CD4-positive, alpha-beta T cell treated with Interleukin-2 at 100 ng/mL for 4 hours (primary cell): ENCODE measurements around the gene XKR8.

Source experiments
- DNase-seq: peaks from one replicate; pipeline ENCODE4 v3.0.0-alpha.2; 2020; ENCODE audit warnings: low spot score

XKR8 gene

GRCh38 chr1:27956761-27957160 lies 3.0 kb upstream of the XKR8 start:
- no peak for DNase-seq

GRCh38 chr1:27957655-27958054 lies 2.1 kb upstream of the XKR8 start:
- DNase-seq: no peak

DNA sequence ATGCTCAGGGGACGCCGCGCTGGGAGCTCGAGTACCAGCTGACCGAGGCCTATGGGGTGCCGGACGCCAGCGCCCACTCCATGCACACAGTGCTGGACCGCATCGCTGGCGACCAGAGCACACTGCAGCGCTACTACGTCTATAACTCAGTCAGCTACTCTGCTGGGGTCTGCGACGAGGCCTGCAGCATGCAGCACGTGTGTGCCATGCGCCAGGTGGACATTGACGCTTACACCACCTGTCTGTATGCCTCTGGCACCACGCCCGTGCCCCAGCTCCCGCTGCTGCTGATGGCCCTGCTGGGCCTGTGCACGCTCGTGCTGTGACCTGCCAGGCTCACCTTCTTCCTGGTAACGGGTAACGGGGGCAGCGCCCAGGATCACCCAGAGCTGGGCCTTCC lies 1.3 kb upstream of the XKR8 start:
- DNase-seq: no peak

- DNase-seq: no peak
Observed at GRCh38 chr1:27960762-27961645, 1.2 kb downstream of the XKR8 start.

GRCh38 chr1:27961646-27962221 lies 2.0 kb downstream of the XKR8 start:
- no peak for DNase-seq

DNA sequence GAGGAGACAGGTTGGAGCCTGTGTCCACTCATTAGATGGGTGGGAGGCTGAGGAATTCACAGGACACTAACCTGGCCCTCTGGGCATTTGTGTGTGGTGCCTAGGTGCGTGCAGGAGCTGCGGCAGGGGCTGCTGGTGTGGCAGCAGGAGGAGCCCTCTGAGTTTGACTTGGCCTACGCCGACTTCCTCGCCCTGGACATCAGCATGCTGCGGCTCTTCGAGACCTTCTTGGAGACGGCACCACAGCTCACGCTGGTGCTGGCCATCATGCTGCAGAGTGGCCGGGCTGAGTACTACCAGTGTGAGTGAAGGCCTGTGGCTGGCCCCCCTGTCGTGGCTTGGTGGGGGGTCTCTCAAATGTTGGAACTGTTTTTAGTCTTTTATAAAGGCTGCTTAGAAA lies 3.6 kb downstream of the XKR8 start:
- DNase-seq: no peak

- no peak for DNase-seq
Observed at GRCh38 chr1:27966402-27967105, 6.8 kb downstream of the XKR8 start.

- DNase-seq: no peak
Observed at GRCh38 chr1:27967106-27967883, 7.5 kb downstream of the XKR8 start.

GRCh38 chr1:27967884-27968466 lies 8.2 kb downstream of the XKR8 start:
- no peak for DNase-seq

GRCh38 chr1:27968692-27969091 lies 8.9 kb downstream of the XKR8 start:
- no peak for DNase-seq

DNA sequence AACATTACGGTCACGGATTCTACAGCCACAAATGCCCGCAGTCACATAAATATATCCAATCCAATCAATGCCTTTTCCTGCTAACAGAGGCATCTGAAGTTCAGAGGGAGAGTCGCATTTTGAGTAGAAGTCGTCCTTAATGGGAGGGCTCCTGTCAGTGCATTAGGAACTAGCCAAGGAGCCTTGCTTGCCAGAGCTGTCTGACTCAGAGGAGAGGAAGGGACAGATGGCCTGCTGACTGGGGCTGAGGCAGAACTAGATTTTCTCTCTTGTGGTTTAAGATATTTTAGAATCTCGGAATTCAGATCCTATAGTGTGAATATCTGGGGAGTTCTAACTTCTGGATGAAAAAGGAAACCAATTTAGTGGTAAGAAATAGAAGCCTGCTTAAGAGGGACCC lies 10.6 kb downstream of the XKR8 start:
- no peak for DNase-seq

DNA sequence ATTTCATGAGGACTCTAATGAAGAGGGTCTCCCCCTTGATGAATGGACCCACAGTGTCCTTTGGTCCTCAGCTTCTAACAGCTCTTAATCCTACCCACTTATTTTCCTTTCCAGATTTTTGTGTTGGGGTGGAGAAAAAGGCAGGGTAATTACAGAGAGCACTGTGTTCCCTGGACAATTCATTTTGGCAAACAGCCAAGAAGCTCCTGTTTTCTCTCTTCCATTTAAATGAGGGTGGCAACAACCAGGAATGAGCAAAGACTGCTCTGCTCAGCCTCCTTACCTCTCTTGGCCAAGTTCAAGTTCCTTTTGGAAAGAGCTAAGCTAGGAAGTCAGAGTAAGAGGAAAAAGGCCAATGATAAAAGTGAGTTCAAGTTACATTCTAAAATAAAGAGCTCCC lies 11.9 kb downstream of the XKR8 start:
- no peak for DNase-seq

- no peak for DNase-seq
Observed at GRCh38 chr1:27972141-27972540, 12.4 kb downstream of the XKR8 start.

DNA sequence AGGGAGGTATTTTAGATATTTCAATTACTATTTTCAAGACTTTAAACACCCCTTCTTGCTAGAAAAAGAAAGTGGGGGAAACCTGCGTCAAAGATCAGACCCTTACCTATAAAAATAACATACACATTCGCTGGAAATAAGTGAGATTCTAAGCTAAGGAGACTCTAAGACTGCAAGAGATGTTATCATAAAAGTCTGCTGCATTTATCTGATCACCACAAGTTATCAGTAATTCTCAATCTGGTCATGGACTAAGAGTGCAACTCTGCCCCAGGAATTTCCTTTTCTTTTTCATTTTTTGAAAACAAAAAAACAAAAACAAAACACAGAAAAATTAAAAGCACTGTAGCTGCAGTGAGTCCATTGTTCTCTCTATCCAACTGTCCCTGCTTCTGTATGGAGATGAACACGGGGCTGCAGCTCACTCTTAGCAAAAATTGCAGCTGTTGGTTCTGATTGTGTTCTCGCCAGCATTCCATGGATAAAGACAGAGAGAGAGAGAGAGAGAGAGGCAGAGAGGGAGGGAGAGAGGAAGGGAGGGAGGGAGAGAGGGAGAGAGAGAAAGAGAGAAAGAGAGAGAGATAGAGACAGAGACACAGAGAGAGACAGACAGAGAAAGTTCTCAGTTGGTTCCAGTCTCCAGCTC lies 14.1 kb downstream of the XKR8 start:
- no peak for DNase-seq

- no peak for DNase-seq
Observed at GRCh38 chr1:27974417-27974781, 14.6 kb downstream of the XKR8 start.

- peak; percentile 65 for DNase-seq
Observed at GRCh38 chr1:27979151-27979858, 19.5 kb downstream of the XKR8 start.

DNA sequence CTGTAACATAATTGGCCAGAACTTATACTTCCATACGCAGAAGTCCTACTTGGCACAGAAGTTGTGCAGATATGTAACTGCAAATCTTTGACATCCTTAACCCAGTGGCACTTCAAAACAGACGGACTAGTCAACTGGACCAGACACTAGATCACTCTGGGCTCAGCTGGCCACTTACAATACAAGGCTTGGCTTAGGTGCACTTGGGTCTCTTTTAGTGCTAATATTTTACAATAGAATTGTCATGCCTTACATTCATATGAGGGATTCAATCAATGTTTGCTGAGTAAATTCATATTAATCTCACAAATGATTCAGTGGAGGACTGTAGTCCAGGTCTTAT lies 20.1 kb downstream of the XKR8 start:
- no peak for DNase-seq

- DNase-seq: no peak
Observed at GRCh38 chr1:27980216-27980845, 20.6 kb downstream of the XKR8 start.

DNA sequence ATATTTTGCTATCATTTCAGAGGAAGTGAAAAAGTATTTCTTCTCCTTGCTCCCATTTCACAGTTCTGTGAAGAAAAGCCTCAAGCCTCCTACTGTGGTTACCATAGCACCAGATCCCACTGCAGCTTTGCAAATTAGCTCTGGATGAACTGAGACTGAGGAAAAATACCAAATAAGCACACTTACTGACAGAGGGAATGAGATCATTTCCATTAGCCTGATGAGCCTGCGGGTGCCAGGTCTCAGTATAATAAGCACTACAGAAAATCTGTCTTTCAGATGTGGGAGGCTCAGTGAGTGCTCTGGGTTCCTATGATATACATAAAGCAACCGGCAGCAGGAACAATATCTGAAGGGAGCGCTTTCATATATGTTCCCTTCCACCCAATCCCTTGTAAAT lies 21.4 kb downstream of the XKR8 start:
- no peak for DNase-seq

DNA sequence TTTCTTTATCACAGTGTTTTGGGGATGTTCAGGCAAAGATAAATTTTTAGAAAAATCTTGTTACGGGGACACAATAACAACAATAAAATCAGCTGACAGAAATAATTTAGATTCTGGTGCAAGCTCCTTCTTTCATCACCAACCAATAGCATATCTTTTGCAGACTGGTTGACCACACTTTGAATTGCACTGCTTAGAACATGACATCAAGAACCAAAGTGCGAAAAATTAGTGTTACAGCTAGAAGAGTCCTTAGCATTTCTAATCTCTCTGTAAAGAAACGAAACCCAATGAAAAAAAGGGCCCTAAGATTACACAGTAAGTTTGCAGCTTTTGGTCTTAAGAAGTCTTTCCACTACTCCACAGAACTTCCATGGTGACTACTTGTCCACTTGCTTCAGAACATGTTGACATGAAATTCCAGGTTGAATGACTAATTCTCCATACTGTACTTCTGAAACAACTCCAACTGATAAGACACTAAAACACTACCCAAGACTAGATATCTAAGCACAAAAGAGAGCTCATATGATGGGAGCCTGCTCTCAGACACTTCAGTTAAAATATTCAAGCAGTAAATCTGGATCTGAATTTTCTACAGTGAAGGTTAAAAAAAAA lies 31.3 kb downstream of the XKR8 start:
- DNase-seq: no peak
